HG02642 (cell line): ENCODE results near the gene GABRP.

Source experiments
- ATAC-seq: cut with Tn5 transposase; IDR thresholded peaks from one replicate; pipeline ENCODE4 v1.9.1; 2021; ENCODE audit warnings: mild to moderate bottlenecking; ENCODE audit not compliant: unreplicated experiment, poor library complexity

The GABRP gene

GRCh38 chr5:170854566-170854965 lies 71.0 kb downstream of the GABRP start:
- ATAC-seq: no peak

- no peak for ATAC-seq
These were observed 73.5 kb downstream of the GABRP start for GRCh38 chr5:170857066-170857465.

GRCh38 chr5:170860415-170860814 lies 76.9 kb downstream of the GABRP start:
- ATAC-seq: no peak

GRCh38 chr5:170860818-170861666 lies 77.5 kb downstream of the GABRP start:
- no peak for ATAC-seq

GRCh38 chr5:170861667-170861916 lies 78.1 kb downstream of the GABRP start:
- ATAC-seq: no peak

GRCh38 chr5:170861917-170862766 lies 78.6 kb downstream of the GABRP start, which contains the start of gene RANBP17:
RANBP17 (plus strand) TSS chr5:170862018.
- no peak for ATAC-seq

GRCh38 chr5:170863646-170864045 lies 80.1 kb downstream of the GABRP start:
- ATAC-seq: no peak
